ENCODE results near the gene GBF1. TPM values are rescaled to one million over a fixed set of nuclear protein-coding genes. Genes with fewer than 3 reads are reported as not detected.
A peak's percentile ranks its signal among the peaks of the same experiment; 100 is the strongest.

The GBF1 gene
- total and polyA plus RNA-seq, 8 donors = 5.7 to 47.3 (median 21.9) TPM

GRCh38 chr10:102275343-102275742 lies 30.0 kb downstream of the GBF1 start:
- Histone ChIP-seq H3K27ac (no peak overlapping the region), H3K27me3 (no peaks in the 10 kb centered on the region), H3K36me3 (peaks cover 0 to 15% (median 4%) of the 10 kb centered on the region in 4 donors), H3K4me3 (no peak overlapping the region), H3K4me1 (peaks cover 6 to 44% (median 26%) of the 10 kb centered on the region in 4 donors), H3K9me3 (no peaks in the 10 kb centered on the region)
- WGBS, 5 donors = 68 to 83% (median 77%) methylated on average over 2 of the region's 2 CpGs
- no peak for DNase-seq
- TF ChIP-seq, protein P1, sequence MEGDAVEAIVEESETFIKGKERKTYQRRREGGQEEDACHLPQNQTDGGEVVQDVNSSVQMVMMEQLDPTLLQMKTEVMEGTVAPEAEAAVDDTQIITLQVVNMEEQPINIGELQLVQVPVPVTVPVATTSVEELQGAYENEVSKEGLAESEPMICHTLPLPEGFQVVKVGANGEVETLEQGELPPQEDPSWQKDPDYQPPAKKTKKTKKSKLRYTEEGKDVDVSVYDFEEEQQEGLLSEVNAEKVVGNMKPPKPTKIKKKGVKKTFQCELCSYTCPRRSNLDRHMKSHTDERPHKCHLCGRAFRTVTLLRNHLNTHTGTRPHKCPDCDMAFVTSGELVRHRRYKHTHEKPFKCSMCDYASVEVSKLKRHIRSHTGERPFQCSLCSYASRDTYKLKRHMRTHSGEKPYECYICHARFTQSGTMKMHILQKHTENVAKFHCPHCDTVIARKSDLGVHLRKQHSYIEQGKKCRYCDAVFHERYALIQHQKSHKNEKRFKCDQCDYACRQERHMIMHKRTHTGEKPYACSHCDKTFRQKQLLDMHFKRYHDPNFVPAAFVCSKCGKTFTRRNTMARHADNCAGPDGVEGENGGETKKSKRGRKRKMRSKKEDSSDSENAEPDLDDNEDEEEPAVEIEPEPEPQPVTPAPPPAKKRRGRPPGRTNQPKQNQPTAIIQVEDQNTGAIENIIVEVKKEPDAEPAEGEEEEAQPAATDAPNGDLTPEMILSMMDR (IDR thresholded peaks at IDR 0.05) = no peak
- TF ChIP-seq EP300 (IDR thresholded peaks at IDR 0.05) (no peak), POLR2AphosphoS5 (IDR thresholded peaks at IDR 0.05) (no peak), POLR2A (IDR thresholded peaks at IDR 0.05) (no peak)
- intact Hi-C loops (cut with DNase I; ENCODE audit: low total_unique reads) = no loop called here

DNA sequence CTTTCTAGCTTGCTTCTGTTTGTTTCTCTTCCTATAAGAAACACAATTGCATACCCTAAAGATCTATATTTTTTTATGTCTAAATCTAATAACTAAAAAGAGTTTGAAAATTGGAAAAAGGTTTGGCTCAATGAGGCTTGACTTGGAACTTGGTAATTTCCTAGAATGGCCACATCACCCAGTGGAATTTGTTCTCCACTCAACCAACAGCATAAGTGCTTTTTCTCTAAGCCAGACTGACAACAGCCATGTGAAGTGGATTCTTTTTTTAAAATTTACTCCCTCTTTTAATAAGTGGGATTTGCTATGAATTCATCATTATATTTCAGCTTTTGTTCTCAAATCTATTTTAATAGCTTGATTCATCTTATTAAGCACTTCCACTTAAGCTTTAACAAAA lies 33.8 kb downstream of the GBF1 start:
- peaks cover 12 to 45% (median 29%) of the 10 kb centered on the region in 4 donors for H3K4me1 ChIP-seq
- TF ChIP-seq, protein P1 (IDR thresholded peaks at IDR 0.05) = no peak
- no peak for TF ChIP-seq EP300 (IDR thresholded peaks at IDR 0.05)
- no peak for TF ChIP-seq POLR2A (IDR thresholded peaks at IDR 0.05)
- no peak for TF ChIP-seq POLR2AphosphoS5 (IDR thresholded peaks at IDR 0.05)
- no peak for DNase-seq
- H3K9me3 ChIP-seq = no peaks in the 10 kb centered on the region
- no peak overlapping the region for H3K4me3 ChIP-seq
- no peak overlapping the region for H3K27ac ChIP-seq
- intact Hi-C loops (cut with DNase I; ENCODE audit: low total_unique reads) = no loop called here
- H3K27me3 ChIP-seq = no peaks in the 10 kb centered on the region
- H3K36me3 ChIP-seq = peaks cover 0 to 7% (median 2%) of the 10 kb centered on the region in 4 donors

GRCh38 chr10:102280397-102281101 lies 35.2 kb downstream of the GBF1 start:
- Histone ChIP-seq H3K4me3 (peak overlapping the region in 1 of 4 donors; percentile 2), H3K27me3 (no peaks in the 10 kb centered on the region), H3K9me3 (no peaks in the 10 kb centered on the region), H3K4me1 (peaks cover 12 to 44% (median 23%) of the 10 kb centered on the region in 4 donors), H3K27ac (peak overlapping the region in 3 of 5 donors; percentile 46 to 54 (median 50)), H3K36me3 (peaks cover 0 to 7% (median 2%) of the 10 kb centered on the region in 4 donors)
- TF ChIP-seq POLR2A (IDR thresholded peaks at IDR 0.05) = no peak
- no peak for TF ChIP-seq EP300 (IDR thresholded peaks at IDR 0.05)
- no peak for TF ChIP-seq POLR2AphosphoS5 (IDR thresholded peaks at IDR 0.05)
- TF ChIP-seq, protein P1 (IDR thresholded peaks at IDR 0.05) = no peak
- WGBS, 5 donors = 13 to 21% (median 15%) methylated on average over 3 of the region's 3 CpGs
- intact Hi-C loops (cut with DNase I; ENCODE audit: low total_unique reads) = no loop called here
- DNase-seq = peak in 1 of 2 donors; percentile 51

GRCh38 chr10:102281102-102281487 lies 35.8 kb downstream of the GBF1 start:
- peak in 1 of 2 donors; percentile 35 for DNase-seq
- H3K9me3 ChIP-seq = no peaks in the 10 kb centered on the region
- TF ChIP-seq POLR2AphosphoS5 (IDR thresholded peaks at IDR 0.05) = no peak
- TF ChIP-seq EP300 (IDR thresholded peaks at IDR 0.05) = no peak
- no peak for TF ChIP-seq POLR2A (IDR thresholded peaks at IDR 0.05)
- TF ChIP-seq, protein P1 (IDR thresholded peaks at IDR 0.05) = no peak
- intact Hi-C loops (cut with DNase I; ENCODE audit: low total_unique reads) = no loop called here
- H3K4me3 ChIP-seq = peak overlapping the region in 1 of 4 donors; percentile 2
- H3K4me1 ChIP-seq = peaks cover 12 to 42% (median 25%) of the 10 kb centered on the region in 4 donors
- no peaks in the 10 kb centered on the region for H3K27me3 ChIP-seq
- 35 to 66% (median 62%) methylated on average over 3 of the region's 3 CpGs for WGBS, 5 donors
- H3K36me3 ChIP-seq = peaks cover 0 to 7% (median 2%) of the 10 kb centered on the region in 4 donors
- peak overlapping the region in 3 of 5 donors; percentile 46 to 54 (median 50) for H3K27ac ChIP-seq

Data from stomach (tissue), 9 donors.